Endothelial cell of umbilical vein (primary cell): ENCODE measurements around the gene PPP1R3D. TPM values are rescaled to one million over a fixed set of nuclear protein-coding genes. Genes with fewer than 3 reads are reported as not detected.

Experiments
- BruUV-seq: library from RNA; stranded (reverse); fragments of 400-500 nt; replicated peaks from 2 replicates; lab custom pipeline; 2021; lab: Mats Ljungman, UMichigan
- CTCF ChIA-PET: fragments of 300-600, 350-600 bp; sonication (Branson Sonifier 250); formaldehyde crosslinking; loops from one replicate; lab custom pipeline; 2021; ENCODE audit warnings: antibody characterized with exemption, inconsistent platforms; lab: Charles Lee
- POLR2A ChIA-PET: fragments of 300-600, 350-600 bp; sonication (Branson Sonifier 250); formaldehyde crosslinking; loops from one replicate; lab custom pipeline; 2021; ENCODE audit warnings: antibody characterized with exemption, inconsistent platforms; lab: Charles Lee
- DNase-seq: peaks from one replicate; pipeline ENCODE4 v3.0.0-alpha.2; 2011; ENCODE audit warnings: low read depth, low spot score
- FAIRE-seq: peaks from 2 replicates; lab custom pipeline; 2011; peaks lifted over from hg19 to GRCh38; lab: Jason Lieb, UNC
- H2AFZ ChIP-seq: 2 replicates; pipeline ENCODE4 v1.6.0; 2012; ENCODE audit warnings: low read depth, low read length, control low read depth, inconsistent platforms
- H3K27ac ChIP-seq: 2 replicates; pipeline ENCODE4 v1.5.1; 2011; ENCODE audit warnings: low read depth, mild to moderate bottlenecking, control low read depth, low read length, moderate library complexity; ENCODE audit not compliant: insufficient read depth
- H3K27me3 ChIP-seq, 2 experiments: 2 replicates each; pipeline versions ENCODE4 v1.6.0 to v1.6.1; 2011; ENCODE audit warnings: low read length in 2 of 2, mixed read lengths in 1 of 2; ENCODE audit not compliant: control insufficient read depth in 2 of 2, insufficient read depth in 2 of 2
- H3K36me3 ChIP-seq, 2 experiments: 2 replicates in 1 of 2; 3 replicates in 1 of 2; pipeline ENCODE4 v1.5.1; 2011; ENCODE audit warnings: low read length in 2 of 2, mild to moderate bottlenecking in 1 of 2, moderate library complexity in 1 of 2; ENCODE audit not compliant: control insufficient read depth in 2 of 2, insufficient read depth in 2 of 2; ENCODE audit errors: extremely low read depth in 1 of 2
- H3K4me1 ChIP-seq: 3 replicates; pipeline ENCODE4 v1.5.1; 2011; ENCODE audit warnings: mild to moderate bottlenecking, low read length; ENCODE audit not compliant: control insufficient read depth, insufficient read depth; ENCODE audit errors: extremely low read depth
- H3K4me2 ChIP-seq: 2 replicates; pipeline ENCODE4 v1.6.1; 2011; ENCODE audit warnings: low read length, control low read depth, mixed read lengths; ENCODE audit not compliant: insufficient read depth
- H3K4me3 ChIP-seq, 3 experiments: fragments of 200-600 bp in 1 of 3; sonication (generic), shearing (Covaris generic) in 1 of 3; replicated peaks in 1 of 3; 2 replicates each; pipeline ENCODE4 v1.5.1; 2011 to 2016; ENCODE audit warnings: control low read depth in 3 of 3, low read length in 3 of 3, mild to moderate bottlenecking in 2 of 3, inconsistent platforms in 1 of 3, low read depth in 1 of 3, moderate library complexity in 1 of 3; ENCODE audit not compliant: insufficient read depth in 1 of 3
- H3K79me2 ChIP-seq: 2 replicates; pipeline ENCODE4 v1.6.0; 2012; ENCODE audit warnings: low read length, inconsistent platforms; ENCODE audit not compliant: control insufficient read depth, insufficient read depth
- H3K9ac ChIP-seq: replicated peaks from 2 replicates; pipeline ENCODE3; 2011; ENCODE audit warnings: low read length, control low read depth; ENCODE audit not compliant: insufficient read depth; ENCODE audit errors: extremely low read depth
- H3K9me1 ChIP-seq: replicated peaks from 3 replicates; pipeline ENCODE4 v1.6.0; 2011; ENCODE audit warnings: mild to moderate bottlenecking, low read length; ENCODE audit not compliant: control insufficient read depth, insufficient read depth; ENCODE audit errors: extremely low read depth
- H3K9me3 ChIP-seq: replicated peaks from 2 replicates; pipeline ENCODE4 v1.5.1; 2012; ENCODE audit warnings: low read length, inconsistent platforms; ENCODE audit not compliant: control insufficient read depth, insufficient read depth
- H4K20me1 ChIP-seq: replicated peaks from 2 replicates; pipeline ENCODE3; 2011; ENCODE audit warnings: mild to moderate bottlenecking, low read length; ENCODE audit not compliant: control insufficient read depth, insufficient read depth; ENCODE audit errors: extremely low read depth
- CTCF ChIP-seq, 2 donors: IDR thresholded peaks; 1 replicate in 1 of 2; 2 replicates in 1 of 2; pipeline ENCODE4 v1.5.1; 2011; ENCODE audit warnings: low read length in 2 of 2, mild to moderate bottlenecking in 2 of 2, moderate library complexity in 2 of 2, control low read depth in 1 of 2, inconsistent platforms in 1 of 2, low read depth in 1 of 2; ENCODE audit not compliant: insufficient read depth in 1 of 2; ENCODE audit errors: extremely low read depth in 1 of 2
- FOS ChIP-seq: IDR thresholded peaks from 2 replicates; pipeline ENCODE4 v1.6.1; 2011; ENCODE audit warnings: mild to moderate bottlenecking, low read length, moderate library complexity, borderline replicate concordance; ENCODE audit not compliant: insufficient read depth
- GATA2 ChIP-seq: IDR thresholded peaks from 2 replicates; pipeline ENCODE4 v1.7.0; 2011; ENCODE audit warnings: low read depth, mild to moderate bottlenecking, moderate library complexity, mixed read lengths, low read length; ENCODE audit not compliant: insufficient read length, insufficient read depth
- JUN ChIP-seq: IDR thresholded peaks from 2 replicates; pipeline ENCODE4 v1.6.1; 2011; ENCODE audit warnings: borderline replicate concordance, low read depth; ENCODE audit not compliant: insufficient read length, insufficient read depth
- MAX ChIP-seq: IDR thresholded peaks from 2 replicates; pipeline ENCODE4 v1.6.1; 2011; ENCODE audit not compliant: insufficient read depth, insufficient read length
- MYC ChIP-seq: IDR thresholded peaks from one replicate; pipeline ENCODE4 v1.6.1; 2011; ENCODE audit warnings: mild to moderate bottlenecking, low read depth, low read length
- POLR2A ChIP-seq: IDR thresholded peaks from 2 replicates; pipeline ENCODE4 v1.6.1; 2012; ENCODE audit warnings: low read depth, mild to moderate bottlenecking, control low read depth, low read length
- POLR2AphosphoS5 ChIP-seq: IDR thresholded peaks from 2 replicates; pipeline ENCODE4 v1.6.1; 2012; ENCODE audit warnings: low read depth, mild to moderate bottlenecking, control low read depth, low read length, moderate library complexity; ENCODE audit not compliant: insufficient read depth
- dilution Hi-C: fragments of 300-500 bp; cut with MboI; formaldehyde crosslinking; loops from one replicate; pipeline ENCODE4 v1.15.0; 2019; ENCODE audit warnings: low sequenced_read_pairs; ENCODE audit not compliant: extremely low pct_ligation_motif_present
- intact Hi-C: fragments of 100-400 bp; cut with micrococcal nuclease; formaldehyde crosslinking; loops from one replicate; pipeline ENCODE4 v1.10.0; 2022
- polyA plus RNA-seq, 4 experiments: library from polyadenylated mRNA; depleted of rRNA in 3 of 4; stranded (reverse) in 3 of 4; unstranded in 1 of 4; fragments of >200 nt; gene quantifications; 2 replicates each; pipeline versions ENCODE4 v1.2.1 to v1.2.3, GENCODE V29; 2011 to 2012; ENCODE audit warnings: missing spikeins in 1 of 4
- total RNA-seq: library from RNA; stranded (reverse); gene quantifications from 2 replicates; pipeline ENCODE4 v1.2.3, GENCODE V29; 2021

PPP1R3D gene
- total and polyA plus RNA-seq, 2 donors (not counting 3 experiments of a cell fraction or from before 2014, with no cell fraction given): 1.7 to 5.2 TPM

DNA sequence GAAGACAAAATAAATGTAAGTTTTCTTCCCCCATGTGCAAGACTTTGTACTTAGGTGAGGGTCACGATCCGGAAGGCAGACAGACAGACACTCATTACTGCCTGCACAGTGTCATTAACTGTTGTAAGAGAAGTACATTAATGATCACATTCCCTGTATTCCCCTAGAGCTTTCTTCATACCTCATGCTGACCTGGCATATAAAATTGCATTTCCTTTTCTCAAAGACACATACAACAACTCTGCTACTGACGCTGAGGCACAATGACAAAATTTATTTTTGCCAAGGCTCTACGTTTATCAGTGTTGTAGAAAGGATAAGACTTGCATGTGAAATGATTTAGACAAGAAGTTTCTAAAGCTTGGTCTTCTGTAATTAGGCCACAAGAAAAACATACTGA is 3.7 kb downstream of the PPP1R3D start:
- BruUV-seq: no TSS peak
- Histone ChIP-seq H2AFZ (no peak overlapping the region), H4K20me1 (no peaks in the 10 kb centered on the region), H3K9me3 (no peaks in the 10 kb centered on the region), H3K36me3 (no peaks in the 10 kb centered on the region), H3K4me1 (peaks cover 14% of the 10 kb centered on the region), H3K9me1 (no peaks in the 10 kb centered on the region), H3K27me3 (no peaks in the 10 kb centered on the region), H3K27ac (no peak overlapping the region), H3K79me2 (peaks cover 6% of the 10 kb centered on the region), H3K4me2 (no peak overlapping the region), H3K4me3 (no peak overlapping the region), H3K9ac (no peak overlapping the region)
- intact Hi-C loops (no loop called here), dilution Hi-C loops (no loop called here)
- DNase-seq (no peak), FAIRE-seq (no peak)
- no peak for TF ChIP-seq POLR2A
- TF ChIP-seq FOS: no peak
- POLR2A ChIA-PET: no interaction called here
- CTCF ChIA-PET: interaction anchor here (1.0 kb wide), 1 partner anchor 10 kb away, joined by 3 read pairs; no protein-coding TSS in a partner anchor

DNA sequence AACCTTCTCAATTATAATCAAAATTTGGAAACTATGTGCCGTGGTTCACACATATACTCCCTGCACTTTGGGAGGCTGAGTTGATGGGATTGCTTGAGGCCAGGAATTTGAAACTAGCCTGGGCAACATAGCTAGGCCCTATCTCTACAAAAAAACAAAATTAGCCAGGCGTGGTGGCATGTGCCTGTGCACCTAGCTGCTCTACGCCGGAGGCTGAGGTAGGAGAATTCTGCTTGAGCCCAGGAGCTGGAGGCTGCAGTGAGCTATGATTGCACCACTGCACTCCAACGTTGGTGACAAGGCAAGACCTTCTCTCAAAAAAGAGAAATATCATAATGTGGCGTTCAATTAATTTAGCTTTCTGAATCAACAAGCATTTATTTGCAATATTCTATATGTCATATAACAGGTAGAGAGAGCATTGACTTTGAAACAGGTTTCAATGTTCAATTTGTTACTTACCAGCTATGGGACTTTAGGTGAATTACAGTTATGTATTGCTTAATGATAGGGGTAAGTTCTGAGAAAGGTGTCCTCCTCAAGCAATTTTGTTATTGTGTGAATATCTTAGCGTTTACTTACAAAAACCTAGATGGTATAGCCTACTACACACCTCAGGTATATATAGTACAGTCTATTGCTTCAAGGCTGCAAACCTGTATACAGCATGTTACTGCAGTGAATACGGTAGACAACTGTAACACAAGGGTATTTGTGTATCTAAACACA is 4.5 kb downstream of the PPP1R3D start:
- Histone ChIP-seq H3K79me2 (peaks cover 6% of the 10 kb centered on the region), H3K36me3 (no peaks in the 10 kb centered on the region), H3K4me2 (no peak overlapping the region), H3K27ac (no peak overlapping the region), H3K27me3 (peaks cover 0 to 2% of the 10 kb centered on the region in 2 experiments), H3K4me1 (peaks cover 7% of the 10 kb centered on the region), H4K20me1 (no peaks in the 10 kb centered on the region), H3K9ac (no peak overlapping the region), H3K4me3 (no peak overlapping the region), H3K9me3 (no peaks in the 10 kb centered on the region), H2AFZ (no peak overlapping the region), H3K9me1 (no peaks in the 10 kb centered on the region)
- no peak for TF ChIP-seq JUN
- no peak for TF ChIP-seq GATA2
- no peak for TF ChIP-seq POLR2A
- TF ChIP-seq CTCF (IDR thresholded peaks at IDR 0.05; ENCODE audit: extremely low read depth in 1 of 2, insufficient read depth in 1 of 2, low read depth in 1 of 2, low read length in 2 of 2): no peak
- TF ChIP-seq POLR2AphosphoS5: no peak
- no peak for TF ChIP-seq MYC
- TF ChIP-seq MAX: no peak
- TF ChIP-seq FOS: no peak
- CTCF ChIA-PET: interaction anchor here (1.3 to 2.6 kb wide), 5 partner anchors 9 to 61 kb away, joined by 4 to 28 read pairs (median 7); no protein-coding TSS in a partner anchor
- no TSS peak for BruUV-seq
- intact Hi-C loops (no loop called here), dilution Hi-C loops (no loop called here)
- POLR2A ChIA-PET: interaction anchor here (1.0 kb wide), 1 partner anchor 19 kb away, joined by 3 read pairs; no protein-coding TSS in a partner anchor
- FAIRE-seq (no peak), DNase-seq (no peak)
